ELF-1 (cell line): Measurements from ENCODE around the gene RAB15.

Experiments used
- DNase-seq: peaks from one replicate; pipeline ENCODE4 v3.0.0-alpha.2; 2016; ENCODE audit warnings: low read depth, low spot score

The RAB15 gene

DNA sequence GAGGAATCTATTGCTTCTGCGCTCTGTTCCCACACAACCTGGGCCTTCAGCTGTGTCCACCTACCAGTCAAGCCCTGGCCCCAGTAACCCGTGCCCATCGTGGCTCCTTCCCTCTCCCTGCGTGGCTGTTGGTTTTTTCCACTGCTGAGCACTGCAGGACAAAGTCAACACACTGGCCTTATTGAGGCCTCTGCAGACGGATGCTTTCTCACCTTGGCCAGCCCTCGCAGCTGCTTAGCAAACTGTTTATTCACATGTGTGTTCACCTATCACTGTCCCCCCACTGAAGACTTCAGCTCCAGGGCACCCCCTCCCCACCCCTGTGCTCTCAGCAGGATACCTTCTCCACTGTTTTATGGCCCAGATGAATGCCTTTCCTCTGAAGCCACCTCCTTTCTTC lies 16.8 kb downstream of the RAB15 start:
- DNase-seq = no peak

- DNase-seq = no peak
Observed at GRCh38 chr14:64954491-64955240, 17.5 kb downstream of the RAB15 start.

GRCh38 chr14:64953661-64954060 lies 18.5 kb downstream of the RAB15 start:
- no peak for DNase-seq

- DNase-seq = no peak
Observed at GRCh38 chr14:64953310-64953654, 18.9 kb downstream of the RAB15 start.

DNA sequence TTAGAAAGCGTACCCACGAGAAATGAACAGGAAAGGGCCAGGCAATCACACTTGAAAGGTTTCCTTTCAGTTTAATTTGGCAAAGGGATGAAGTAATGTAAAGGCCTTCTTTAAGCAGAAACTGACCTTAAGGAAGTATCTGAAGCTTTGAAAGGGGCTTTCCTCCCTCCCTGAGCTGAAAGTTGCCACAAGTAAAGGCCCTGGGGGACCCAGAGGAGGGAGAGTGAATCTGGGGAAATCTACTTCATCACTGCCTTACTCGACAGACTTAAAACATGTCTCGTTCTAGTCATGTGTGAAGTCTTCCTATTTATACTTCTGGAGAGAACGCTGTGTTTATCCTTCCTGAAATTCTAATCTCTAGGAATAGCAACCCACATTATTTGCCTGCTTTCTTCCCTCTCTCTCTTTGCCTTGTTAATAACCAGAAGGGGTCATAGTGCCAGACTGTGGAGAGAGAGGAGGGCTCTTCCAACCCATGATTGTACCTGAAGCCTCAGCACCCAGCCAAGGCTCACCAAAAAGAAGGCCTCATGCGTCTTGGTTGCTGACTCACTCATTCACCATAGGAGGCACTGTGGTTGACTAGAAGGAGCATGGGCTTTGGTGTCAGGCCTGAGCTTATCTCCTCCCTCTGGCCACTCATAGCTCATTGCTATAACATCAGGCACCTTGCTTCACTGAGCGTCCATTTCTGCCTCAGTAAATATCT lies 19.4 kb downstream of the RAB15 start:
- DNase-seq = no peak

- no peak for DNase-seq
Observed at GRCh38 chr14:64951724-64952123, 20.4 kb downstream of the RAB15 start.

DNA sequence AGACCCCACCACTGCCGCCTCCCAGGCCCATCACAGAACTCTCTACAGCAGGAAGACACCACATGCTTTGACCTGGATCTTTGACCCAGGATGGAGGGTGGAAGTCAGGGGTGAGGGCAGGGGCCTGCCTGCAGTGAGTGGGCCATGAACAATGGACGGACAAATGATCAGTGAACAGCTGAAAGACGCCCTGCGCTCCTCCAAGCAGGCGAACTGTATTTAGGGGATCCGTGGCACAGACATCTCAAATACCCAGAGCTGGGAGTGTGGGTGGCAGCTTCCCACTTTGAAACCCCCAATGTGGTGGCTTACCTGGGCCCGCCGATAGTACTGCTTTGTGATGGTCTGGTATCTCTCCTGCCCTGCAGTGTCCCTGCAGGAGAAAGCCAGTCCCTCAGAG lies 20.8 kb downstream of the RAB15 start:
- no peak for DNase-seq

- DNase-seq = no peak
Observed at GRCh38 chr14:64950889-64951288, 21.2 kb downstream of the RAB15 start.

- DNase-seq = no peak
Observed at GRCh38 chr14:64948612-64949210, 23.4 kb downstream of the RAB15 start.

- DNase-seq = no peak
Observed at GRCh38 chr14:64947710-64948611, 24.2 kb downstream of the RAB15 start.

DNA sequence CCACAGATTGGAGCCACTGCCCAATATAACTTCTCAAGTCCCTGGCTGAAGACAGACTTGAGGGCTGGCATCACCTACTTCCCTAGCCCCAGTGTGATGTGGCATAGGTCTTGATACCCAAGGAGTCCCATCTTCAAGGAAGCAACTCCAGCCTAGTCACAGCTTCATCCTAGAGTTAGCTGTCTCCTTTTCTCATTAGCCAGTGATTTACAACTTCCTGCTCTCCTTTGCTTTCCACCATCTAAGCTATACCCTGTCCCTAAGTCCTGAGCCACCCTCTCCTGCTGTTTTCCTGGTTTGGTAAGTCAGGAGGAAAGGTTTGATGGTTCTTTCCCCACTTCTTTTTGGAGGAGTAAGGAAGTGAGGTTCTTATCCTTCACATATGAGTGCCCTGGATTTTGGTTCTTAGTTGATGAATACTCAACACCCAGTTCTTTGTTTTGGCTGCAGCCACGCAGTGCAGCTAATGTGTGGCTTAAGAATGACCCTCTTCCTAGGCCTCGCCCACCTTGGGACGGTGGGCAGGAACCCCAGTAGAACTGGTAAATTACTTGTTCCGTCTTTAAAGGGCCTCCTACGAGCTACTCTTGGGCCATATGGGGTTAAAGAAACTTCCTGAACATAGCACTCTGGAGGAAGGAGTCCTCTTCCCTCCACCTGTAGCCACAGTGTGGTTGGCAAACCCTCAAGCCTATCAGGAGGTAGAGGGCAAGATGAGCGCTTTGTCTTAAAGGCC lies 25.7 kb downstream of the RAB15 start:
- DNase-seq = no peak

GRCh38 chr14:64945431-64946178 lies 26.5 kb downstream of the RAB15 start:
- DNase-seq = no peak

- DNase-seq = no peak
Observed at GRCh38 chr14:64944861-64945260, 27.3 kb downstream of the RAB15 start.

- DNase-seq = no peak
Observed at GRCh38 chr14:64944041-64944440, 28.1 kb downstream of the RAB15 start.

- no peak for DNase-seq
Observed at GRCh38 chr14:64943556-64943955, 28.6 kb downstream of the RAB15 start.

DNA sequence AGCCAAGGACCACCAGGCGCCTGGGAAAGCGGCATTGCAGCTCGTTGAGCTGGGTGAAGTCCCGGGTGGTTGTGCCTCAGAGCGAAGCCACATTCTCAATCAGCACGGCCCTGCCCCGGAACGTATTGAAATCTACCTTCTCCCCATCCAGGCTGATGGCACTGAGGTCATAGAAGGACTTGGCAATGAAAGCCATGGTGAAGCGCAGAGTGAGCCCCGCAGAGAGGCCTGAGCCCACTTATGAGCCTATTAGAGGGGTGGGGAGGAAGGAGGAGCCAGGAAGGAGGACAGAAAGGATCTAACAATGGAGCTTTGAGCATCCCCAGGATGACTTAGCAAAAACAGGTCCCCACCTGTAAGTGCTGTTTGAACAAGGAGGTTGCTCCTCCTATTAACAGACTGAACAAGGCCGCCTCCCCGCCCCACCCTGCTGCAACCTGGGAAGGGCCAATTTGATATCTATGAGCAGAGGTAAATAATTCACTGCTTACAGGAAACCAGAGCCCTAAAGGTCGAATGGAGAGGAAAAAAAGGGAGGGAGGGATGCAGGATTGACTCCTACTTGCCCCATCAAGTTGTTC lies 29.5 kb downstream of the RAB15 start, which contains the start of gene GPX2:
TSS of gene GPX2 (minus strand) at position 215 of the 581 bp plus-strand sequence. CDS start at position 196, 19 bp downstream.
- no peak for DNase-seq

DNA sequence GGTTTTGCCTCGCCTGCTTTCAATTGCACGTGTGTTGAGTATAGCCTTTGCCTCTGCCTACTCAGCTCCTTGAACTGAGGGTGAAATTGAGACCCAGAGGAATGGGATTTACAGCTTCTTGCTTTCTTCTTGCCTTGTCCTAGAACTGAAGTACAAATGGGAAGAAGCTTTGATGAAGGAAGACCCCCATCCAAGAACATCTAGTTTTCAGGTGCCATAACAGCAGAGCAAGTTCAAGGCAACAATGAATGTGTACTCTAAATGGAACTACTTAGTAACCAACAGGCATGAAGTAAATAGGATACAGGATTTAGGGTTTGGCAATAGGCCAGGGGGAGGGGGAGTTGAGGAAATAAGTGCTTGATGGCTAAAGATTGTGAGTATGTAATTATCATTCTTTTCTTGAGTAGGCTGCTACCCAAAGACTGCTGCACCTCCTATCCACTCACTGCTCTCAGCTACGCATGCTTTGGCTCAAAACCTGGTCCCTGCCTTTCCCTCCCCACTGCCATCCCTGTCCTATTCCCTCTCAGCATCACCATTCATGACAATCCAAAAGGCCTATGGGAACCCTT lies 31.7 kb downstream of the RAB15 start:
- DNase-seq = no peak

DNA sequence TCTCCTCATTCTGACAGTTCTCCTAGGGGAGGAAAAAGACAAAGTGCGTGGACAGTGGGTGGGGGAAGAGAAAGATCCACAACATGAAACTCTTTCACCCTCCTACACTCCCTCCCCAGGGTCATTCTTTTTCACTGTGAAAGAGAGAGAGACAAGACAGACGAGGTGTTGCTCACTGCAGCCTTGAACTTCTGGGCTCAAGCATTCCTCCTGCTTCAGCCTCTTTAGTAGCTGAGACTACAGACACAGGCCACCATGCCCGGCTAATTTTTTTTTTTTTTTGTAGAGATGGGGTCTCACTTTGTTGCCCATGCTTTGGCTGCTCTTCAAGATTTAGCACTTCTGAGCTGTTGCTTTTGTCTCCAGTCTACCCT lies 32.3 kb downstream of the RAB15 start:
- no peak for DNase-seq

DNA sequence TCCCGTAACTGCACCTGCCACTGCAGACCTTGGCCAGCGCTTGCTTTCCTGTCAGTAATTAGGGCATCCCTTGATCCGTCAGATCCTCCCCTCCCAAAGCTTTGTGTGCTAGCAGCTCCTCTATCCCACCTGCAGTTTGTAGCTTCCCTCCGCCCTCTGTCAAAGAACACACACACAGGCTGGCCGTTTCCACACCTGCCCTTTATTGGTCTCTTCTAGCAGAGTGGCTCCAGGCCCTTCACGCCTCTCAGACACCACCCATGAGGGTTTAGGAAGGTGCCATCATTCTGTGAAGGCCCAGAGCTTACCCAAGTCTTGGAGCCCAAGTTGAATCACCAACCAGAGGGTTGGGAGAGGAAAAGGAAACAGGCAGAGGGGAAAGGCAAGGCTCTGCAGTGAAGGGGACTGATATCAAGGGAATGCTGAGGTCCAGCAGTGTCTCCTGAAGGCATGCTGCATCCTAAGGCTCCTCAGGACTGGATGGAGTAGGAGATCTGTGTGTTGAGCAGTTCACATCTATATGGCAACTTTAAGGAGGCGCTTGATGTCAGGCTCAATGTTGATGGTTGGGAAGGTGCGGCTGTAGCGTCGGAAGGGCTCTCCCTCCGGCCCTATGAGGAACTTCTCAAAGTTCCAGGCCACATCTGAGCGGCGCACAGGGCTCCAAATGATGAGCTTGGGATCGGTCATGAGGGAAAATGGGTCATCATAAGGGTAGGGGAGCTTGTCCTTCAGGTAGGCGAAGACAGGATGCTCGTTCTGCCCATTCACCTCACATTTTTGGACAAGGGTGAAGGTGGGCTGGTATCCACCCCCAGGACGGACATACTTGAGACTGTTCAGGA lies 32.9 kb downstream of the RAB15 start:
- no peak for DNase-seq
